Measurements from ENCODE around the gene TMEM43. TPM values are rescaled to one million over a fixed set of nuclear protein-coding genes. Genes with fewer than 3 reads are reported as not detected.

TMEM43 gene
- total and polyA plus RNA-seq, 10 of the 15 experiments (the other 5 are each of a cell fraction or from before 2014, with no cell fraction given): 7.2 to 33.0 (median 18.5) TPM

DNA sequence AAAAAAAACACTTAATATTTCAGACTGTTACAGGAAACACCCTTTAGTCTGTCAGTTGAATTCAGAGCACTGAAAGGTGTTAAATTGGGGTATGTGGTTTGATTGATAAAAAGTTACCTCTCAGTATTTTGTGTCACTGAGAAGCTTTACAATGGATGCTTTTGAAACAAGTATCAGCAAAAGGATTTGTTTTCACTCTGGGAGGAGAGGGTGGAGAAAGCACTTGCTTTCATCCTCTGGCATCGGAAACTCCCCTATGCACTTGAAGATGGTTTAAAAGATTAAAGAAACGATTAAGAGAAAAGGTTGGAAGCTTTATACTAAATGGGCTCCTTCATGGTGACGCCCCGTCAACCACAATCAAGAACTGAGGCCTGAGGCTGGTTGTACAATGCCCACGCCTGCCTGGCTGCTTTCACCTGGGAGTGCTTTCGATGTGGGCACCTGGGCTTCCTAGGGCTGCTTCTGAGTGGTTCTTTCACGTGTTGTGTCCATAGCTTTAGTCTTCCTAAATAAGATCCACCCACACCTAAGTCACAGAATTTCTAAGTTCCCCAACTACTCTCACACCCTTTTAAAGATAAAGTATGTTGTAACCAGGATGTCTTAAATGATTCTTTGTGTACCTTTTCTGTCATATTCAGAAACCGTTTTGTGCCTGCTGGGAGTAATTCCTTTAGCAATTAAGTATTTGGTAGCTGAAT, 17.9 kb downstream of the TMEM43 start:
- no peaks in the 10 kb centered on the region for H3K9me3 ChIP-seq (replicated peaks; ENCODE audit: control insufficient read depth, insufficient read depth, low read length)
- intact Hi-C loops (cut with micrococcal nuclease; ENCODE audit: unreplicated experiment): no loop called here
- ChIA-PET SMC1A (ENCODE audit: uncharacterized antibody, unreplicated experiment) (no interaction called here), CTCF (interaction anchor here (0.7 to 0.9 kb wide), 2 partner anchors 23 to 36 kb away, joined by 3 read pairs; partner anchors contain the start of genes LSM3 and XPC), RAD21 (ENCODE audit: unreplicated experiment) (no interaction called here), POLR2A (interaction anchor here (2.9 kb wide), 1 partner anchor 17 kb away, joined by 10 read pairs; no protein-coding TSS in a partner anchor)
- no peak overlapping the region for H3K27ac ChIP-seq (ENCODE audit: control insufficient read depth, insufficient read depth)
- no peak overlapping the region for H3K4me3 ChIP-seq
- no peak overlapping the region for H3K4me2 ChIP-seq (ENCODE audit: control insufficient read depth, insufficient read depth)
- peaks cover 8 to 11% of the 10 kb centered on the region in 2 experiments; a peak in 3 of 4 replicates for H3K36me3 ChIP-seq (ENCODE audit: control insufficient read depth in 2 of 2, insufficient read depth in 2 of 2, low read length in 1 of 2)
- H3K4me1 ChIP-seq (ENCODE audit: control insufficient read depth, insufficient read depth, low read length): peaks cover 16% of the 10 kb centered on the region
- FAIRE-seq (no peak), DNase-seq (ENCODE audit: low read depth, low spot score) (no peak), ATAC-seq (no peak)
- no peaks in the 10 kb centered on the region for H3K27me3 ChIP-seq (replicated peaks in 1 of 2; ENCODE audit: control insufficient read depth in 2 of 2, insufficient read depth in 2 of 2, low read length in 1 of 2)
- no peaks in the 10 kb centered on the region for H3K79me2 ChIP-seq (ENCODE audit: control insufficient read depth, insufficient read depth, low read length)
- BruUV-seq (replicated peaks): TSS peak; percentile 53
- in situ Hi-C loops (cut with MboI): no loop called here
- no peaks in the 10 kb centered on the region for H4K20me1 ChIP-seq (ENCODE audit: control insufficient read depth, insufficient read depth)
- no peak overlapping the region for H3K9ac ChIP-seq (ENCODE audit: control insufficient read depth, insufficient read depth, low read length)
- 81% methylated on average over 8 of the region's 8 CpGs for WGBS (ENCODE audit: insufficient coverage, insufficient replicate concordance, low lambda C conversion rate, missing lambda C conversion rate)
- no peak overlapping the region for H2AFZ ChIP-seq (ENCODE audit: control insufficient read depth, low read depth, low read length)
- TF ChIP-seq TCF3 (IDR thresholded peaks at IDR 0.05; ENCODE audit: borderline replicate concordance, insufficient read depth, low read depth, low read length): no peak
- TF ChIP-seq, protein P1, sequence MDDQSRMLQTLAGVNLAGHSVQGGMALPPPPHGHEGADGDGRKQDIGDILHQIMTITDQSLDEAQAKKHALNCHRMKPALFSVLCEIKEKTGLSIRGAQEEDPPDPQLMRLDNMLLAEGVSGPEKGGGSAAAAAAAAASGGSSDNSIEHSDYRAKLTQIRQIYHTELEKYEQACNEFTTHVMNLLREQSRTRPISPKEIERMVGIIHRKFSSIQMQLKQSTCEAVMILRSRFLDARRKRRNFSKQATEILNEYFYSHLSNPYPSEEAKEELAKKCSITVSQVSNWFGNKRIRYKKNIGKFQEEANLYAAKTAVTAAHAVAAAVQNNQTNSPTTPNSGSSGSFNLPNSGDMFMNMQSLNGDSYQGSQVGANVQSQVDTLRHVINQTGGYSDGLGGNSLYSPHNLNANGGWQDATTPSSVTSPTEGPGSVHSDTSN (IDR thresholded peaks at IDR 0.05; ENCODE audit: insufficient replicate concordance, low read depth, low read length): no peak
- no peak for TF ChIP-seq FOXK2 (IDR thresholded peaks at IDR 0.05)
- TF ChIP-seq CREM (IDR thresholded peaks at IDR 0.05; ENCODE audit: low read depth): no peak
- TF ChIP-seq ZNF384 (IDR thresholded peaks at IDR 0.05; ENCODE audit: borderline replicate concordance, low read depth, low read length): no peak
- no peak for TF ChIP-seq REST (IDR thresholded peaks at IDR 0.05; ENCODE audit: low read depth, low read length)
- no peak for TF ChIP-seq MXI1 (IDR thresholded peaks at IDR 0.05; ENCODE audit: low read depth, low read length)
- TF ChIP-seq POLR2A (IDR thresholded peaks at IDR 0.05; ENCODE audit: low read depth, low read length): no peak
- no peak for TF ChIP-seq HSF1 (IDR thresholded peaks at IDR 0.05; ENCODE audit: low read depth, low read length)
- no peak for TF ChIP-seq NFYB (IDR thresholded peaks at IDR 0.05; ENCODE audit: insufficient read depth, low read depth, low read length)
- TF ChIP-seq MYC (IDR thresholded peaks at IDR 0.05; ENCODE audit: insufficient read depth, insufficient read length, insufficient replicate concordance, low read length, severe bottlenecking): no peak
- no peak for TF ChIP-seq KAT2A (conservative IDR thresholded peaks at IDR 0.05; ENCODE audit: control insufficient read depth, low read depth, low read length)
- no peak for TF ChIP-seq SREBF2 (IDR thresholded peaks at IDR 0.05; ENCODE audit: low read length)
- TF ChIP-seq IKZF1 (conservative IDR thresholded peaks at IDR 0.05): no peak
- TF ChIP-seq NBN (IDR thresholded peaks at IDR 0.05): no peak
- TF ChIP-seq SMAD1 (IDR thresholded peaks at IDR 0.05; ENCODE audit: low read depth, partially characterized antibody): no peak
- no peak for TF ChIP-seq SIX5 (IDR thresholded peaks at IDR 0.05; ENCODE audit: low read depth, low read length, severe bottlenecking)
